ENCODE data around the gene VIT.

The VIT gene

GRCh38 chr2:36696533-36696932 lies at the start of gene VIT:
TSS of gene VIT (plus strand) at chr2:36696707. CDS start at chr2:36716371, 19,664 bp downstream.
- no peak for DNase-seq

- DNase-seq = no peak
Observed at GRCh38 chr2:36650031-36650829, 46.3 kb upstream of the VIT start.

DNA sequence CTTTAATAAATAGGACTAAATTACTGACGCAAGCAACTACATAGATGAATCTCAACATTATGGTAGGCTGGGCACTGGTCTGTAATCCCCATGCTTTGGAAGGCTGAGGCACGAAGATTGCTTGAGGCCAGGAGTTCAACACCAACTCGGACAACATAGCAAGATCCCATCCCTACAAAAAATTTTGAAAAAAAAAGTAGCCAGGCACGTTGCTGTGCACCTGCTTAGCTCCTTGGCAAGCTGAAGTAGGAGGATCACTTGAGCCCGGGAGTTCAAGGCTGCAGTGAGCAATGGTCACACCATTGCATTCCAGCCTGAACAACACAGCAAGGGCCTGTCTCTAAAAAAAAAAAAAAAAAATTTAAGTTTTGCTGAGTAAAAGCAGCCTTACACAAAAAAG lies 43.4 kb upstream of the VIT start:
- no peak for DNase-seq

- no peak for DNase-seq
Observed at GRCh38 chr2:36653967-36654694, 42.4 kb upstream of the VIT start.

- DNase-seq = no peak
Observed at GRCh38 chr2:36655453-36655852, 41.1 kb upstream of the VIT start.

DNA sequence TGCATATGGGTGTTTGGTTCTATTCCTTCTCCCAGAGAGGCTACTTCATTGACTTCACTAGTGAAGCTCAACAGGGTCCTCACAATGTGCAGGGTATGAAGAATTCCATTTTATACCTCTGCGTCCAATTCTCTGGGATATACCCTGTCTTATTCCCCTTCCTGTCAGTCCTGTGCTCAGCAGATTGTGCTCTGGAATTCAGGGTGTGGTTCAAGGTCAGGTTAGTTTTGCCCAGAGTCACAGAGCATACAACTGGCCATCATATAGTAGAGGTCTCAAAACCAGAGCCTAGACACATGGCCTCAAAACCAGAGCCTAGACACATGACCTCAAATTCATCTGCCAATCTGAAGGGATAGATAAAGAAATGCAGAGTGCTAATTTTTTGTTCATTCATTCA lies 38.8 kb upstream of the VIT start:
- no peak for DNase-seq

DNA sequence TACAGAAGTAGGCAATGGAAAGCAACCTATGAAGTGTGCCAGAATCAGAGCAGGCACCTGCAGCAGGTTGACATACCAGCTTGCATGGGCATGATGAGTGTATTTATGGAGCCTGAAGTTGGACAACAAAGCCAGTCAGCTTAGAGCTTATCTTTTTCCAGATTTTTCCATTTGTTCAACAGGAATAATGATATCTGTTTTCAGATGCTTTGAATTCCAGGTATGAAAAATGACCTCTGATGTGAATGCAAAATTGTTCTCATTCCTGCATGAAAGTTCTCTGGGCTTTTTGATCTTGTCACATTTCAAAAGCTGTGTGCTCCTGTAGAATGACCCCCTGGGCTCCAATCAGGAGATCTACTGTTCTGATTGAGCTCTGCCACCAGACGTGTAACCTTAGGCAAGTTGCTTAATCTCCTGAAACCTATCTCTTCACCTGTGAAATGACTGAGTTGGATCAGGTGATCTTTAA lies 38.2 kb upstream of the VIT start:
- no peak for DNase-seq

DNA sequence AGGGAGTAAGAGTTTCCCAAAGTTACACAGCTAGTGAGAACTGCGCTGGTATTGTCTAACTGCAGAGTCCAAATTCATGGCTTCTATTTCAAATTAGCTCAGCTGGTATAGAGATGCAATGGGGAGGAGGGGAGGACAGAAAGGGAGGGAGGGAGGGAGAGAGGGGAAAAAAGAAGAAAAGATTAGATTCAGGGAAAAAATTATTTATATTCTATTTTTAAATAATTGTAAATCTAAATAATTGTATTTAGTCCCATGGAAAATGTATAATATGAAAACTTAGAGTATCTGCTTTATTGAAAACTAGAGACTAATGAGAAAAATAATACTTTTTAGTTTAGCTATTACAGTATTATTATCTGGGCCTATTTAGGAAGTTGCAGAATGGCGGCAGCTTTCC lies 37.3 kb upstream of the VIT start:
- DNase-seq = no peak

GRCh38 chr2:36659872-36660312 lies 36.6 kb upstream of the VIT start:
- no peak for DNase-seq

GRCh38 chr2:36662638-36663037 lies 33.9 kb upstream of the VIT start:
- no peak for DNase-seq

DNA sequence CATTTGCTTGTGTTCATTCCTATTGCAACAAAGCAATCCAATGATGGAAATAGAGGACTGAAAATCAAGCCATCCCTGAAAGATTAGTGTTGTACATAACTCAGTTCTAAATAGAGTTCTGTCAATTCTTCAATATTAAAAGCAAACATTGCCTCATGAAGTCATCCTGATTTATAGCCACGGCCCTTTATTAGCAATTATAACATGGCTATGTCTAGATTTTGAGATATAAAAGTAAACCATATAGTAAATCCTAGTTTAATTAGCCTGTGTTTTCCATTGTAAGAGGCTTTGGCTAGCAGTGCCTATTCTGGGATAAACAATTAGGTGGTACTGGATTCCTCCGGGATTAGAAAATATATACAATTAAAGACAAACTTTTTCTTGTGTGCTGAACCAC lies 33.2 kb upstream of the VIT start:
- no peak for DNase-seq

DNA sequence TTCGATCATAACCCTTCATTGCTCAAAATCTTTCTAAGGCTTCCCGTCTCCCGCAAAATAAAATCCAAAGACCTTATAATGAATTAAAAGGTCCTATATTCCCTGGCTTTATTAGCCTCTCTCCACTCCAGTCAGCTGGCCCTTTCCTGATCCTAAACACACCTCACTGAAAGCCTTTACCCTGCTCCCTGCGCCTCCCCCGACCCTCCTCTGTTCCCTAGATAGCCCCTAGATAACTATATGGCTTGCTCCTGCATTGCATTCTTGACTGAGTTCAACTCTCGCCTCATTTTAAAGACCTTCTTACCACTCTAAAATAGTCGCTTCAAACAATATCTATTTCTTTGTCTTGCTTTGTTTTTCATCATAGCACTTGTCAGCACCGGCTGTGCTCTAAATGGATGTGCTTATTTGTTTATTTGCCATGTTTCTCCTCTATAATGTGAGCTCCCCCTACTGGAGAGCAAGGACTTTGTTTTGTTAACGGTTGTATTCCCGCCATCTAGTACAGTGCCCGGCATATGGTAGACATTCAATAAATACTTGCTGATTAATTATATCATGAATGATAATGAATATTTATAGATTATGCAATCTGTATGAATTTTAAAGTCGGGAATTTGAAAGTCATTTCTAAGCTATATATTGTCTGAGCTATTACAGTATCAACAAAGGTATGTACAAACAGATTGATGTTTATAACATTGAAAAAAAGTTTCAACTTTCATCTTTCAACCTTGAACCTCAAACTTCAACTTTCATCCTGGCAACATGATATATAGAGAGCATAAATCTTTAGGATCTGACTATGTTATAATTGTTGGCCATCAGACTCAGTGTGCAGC lies 32.4 kb upstream of the VIT start:
- DNase-seq = peak; percentile 21

GRCh38 chr2:36664696-36665076 lies 31.8 kb upstream of the VIT start:
- DNase-seq = no peak

GRCh38 chr2:36667931-36668330 lies 28.6 kb upstream of the VIT start:
- no peak for DNase-seq

DNA sequence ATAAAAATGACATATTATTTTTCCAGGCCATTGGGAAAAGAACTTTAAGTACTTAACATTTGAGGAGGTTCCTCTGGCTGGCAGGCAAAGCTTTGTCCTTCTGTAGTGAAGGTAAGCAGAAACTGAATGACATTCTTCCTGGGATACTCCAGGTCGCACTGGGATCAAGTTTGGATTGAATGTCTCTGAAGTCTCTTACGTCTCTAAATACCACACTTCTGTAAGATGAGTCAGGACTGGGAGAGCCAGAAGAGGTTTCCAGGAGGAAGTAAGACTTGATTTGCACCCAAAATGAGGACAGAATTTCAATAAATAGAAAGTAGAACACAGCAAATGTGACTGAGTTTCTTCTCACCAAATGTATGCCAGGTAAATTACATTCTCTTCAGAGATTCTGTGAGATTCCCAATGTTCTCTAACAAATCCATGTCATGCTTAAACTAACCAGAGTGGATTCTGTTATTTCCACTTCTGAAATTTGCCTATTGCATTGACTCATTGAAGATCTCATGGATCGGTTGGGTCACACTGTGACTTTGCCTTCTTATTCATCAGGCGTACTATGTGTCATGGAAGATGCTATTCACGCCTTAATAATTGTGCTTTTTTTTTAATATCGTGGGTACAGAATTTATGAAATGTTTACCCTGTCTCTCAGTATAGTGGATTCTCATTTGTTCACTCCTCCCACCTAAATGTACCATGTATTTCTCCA lies 25.5 kb upstream of the VIT start:
- DNase-seq = no peak

GRCh38 chr2:36671731-36672130 lies 24.8 kb upstream of the VIT start:
- DNase-seq = no peak

DNA sequence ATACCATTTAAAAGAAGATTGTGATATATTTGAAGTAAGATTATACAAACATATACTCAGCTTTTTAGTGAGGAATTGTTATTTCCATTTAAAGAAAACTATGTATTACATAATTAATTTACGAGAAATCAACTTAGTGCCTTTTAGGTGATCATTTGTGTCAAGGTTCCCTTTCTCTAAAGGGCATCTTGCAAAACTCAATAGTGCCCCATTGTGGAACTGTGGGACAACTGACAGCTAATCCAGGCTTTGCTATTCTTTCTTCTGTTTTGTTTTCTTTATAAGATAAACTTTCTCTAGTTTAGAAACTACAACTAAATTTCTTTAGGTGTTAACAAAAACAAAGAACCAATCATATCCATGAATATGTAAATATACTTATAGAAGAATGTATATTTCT lies 24.3 kb upstream of the VIT start:
- peak; percentile 16 for DNase-seq

GRCh38 chr2:36675579-36676282 lies 20.8 kb upstream of the VIT start:
- DNase-seq = no peak

DNA sequence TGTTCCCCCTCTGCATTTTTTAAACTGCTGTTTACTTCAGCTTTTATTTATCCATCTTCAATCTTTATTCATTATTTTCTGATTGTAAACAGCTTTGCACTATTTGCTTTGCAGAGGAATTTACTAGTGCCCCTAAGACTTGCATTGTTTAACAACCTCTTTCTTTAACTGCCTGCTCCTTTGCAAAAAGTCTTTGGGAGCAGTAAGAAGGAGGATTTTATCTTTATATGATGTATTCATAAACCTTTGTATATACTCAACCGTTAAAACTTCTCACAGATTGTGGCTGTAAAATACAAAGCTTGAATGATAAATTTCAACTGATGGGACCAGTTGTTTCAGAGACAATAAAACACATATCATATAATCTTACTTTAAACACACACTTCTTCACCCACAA lies 20.1 kb upstream of the VIT start:
- no peak for DNase-seq

GRCh38 chr2:36677386-36677785 lies 19.1 kb upstream of the VIT start:
- peak; percentile 58 for DNase-seq

DNA sequence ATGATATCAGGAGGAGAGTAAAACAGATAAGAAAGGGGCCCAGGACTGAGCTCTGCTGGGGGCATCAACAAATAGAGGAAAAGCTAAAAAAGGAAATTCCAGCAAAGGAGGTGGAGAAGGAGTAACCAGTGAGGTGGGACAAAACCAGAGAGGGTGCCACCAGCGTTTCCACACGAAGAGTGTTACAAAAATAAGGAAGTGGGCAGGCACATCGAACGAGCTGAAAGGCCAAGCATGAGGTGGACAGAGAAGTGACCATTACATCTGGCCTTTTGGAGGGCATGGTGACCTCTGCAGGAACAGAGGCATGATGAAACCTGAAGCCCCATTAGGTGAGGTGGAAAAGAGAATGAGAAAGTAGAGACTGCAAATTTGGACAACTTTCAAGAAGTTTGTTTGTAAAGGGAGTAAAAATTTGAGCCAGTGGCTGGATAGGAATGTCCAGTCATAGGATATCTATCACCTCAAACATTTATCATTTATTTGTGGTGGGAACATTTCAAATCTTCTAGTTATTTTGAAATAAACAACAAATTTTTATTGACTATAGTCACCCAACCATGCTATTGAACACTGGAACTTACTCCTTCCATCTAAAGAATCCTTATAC lies 18.4 kb upstream of the VIT start:
- DNase-seq = no peak

- no peak for DNase-seq
Observed at GRCh38 chr2:36678856-36679255, 17.7 kb upstream of the VIT start.
